GM21360 (cell line): ENCODE measurements around the gene C16orf78.
A peak's percentile ranks its signal among the peaks of the same experiment; 100 is the strongest.

Experiments
- ATAC-seq: cut with Tn5 transposase; IDR thresholded peaks from one replicate; pipeline ENCODE4 v1.9.1; 2021; ENCODE audit warnings: mild to moderate bottlenecking, moderate library complexity; ENCODE audit not compliant: unreplicated experiment

The C16orf78 gene

GRCh38 chr16:49427771-49428170 is 54.2 kb downstream of the C16orf78 start:
- ATAC-seq, result no peak

- no peak for ATAC-seq
These were observed 55.2 kb downstream of the C16orf78 start for GRCh38 chr16:49428808-49429207.

- no peak for ATAC-seq
These were observed 57.4 kb downstream of the C16orf78 start for GRCh38 chr16:49431040-49431439.

- no peak for ATAC-seq
These were observed 58.1 kb downstream of the C16orf78 start for GRCh38 chr16:49431591-49432290.

GRCh38 chr16:49434733-49435132 is 61.1 kb downstream of the C16orf78 start:
- ATAC-seq, result no peak

- ATAC-seq, result no peak
These were observed 62.6 kb downstream of the C16orf78 start for GRCh38 chr16:49436181-49436580.

- ATAC-seq, result no peak
These were observed 63.7 kb downstream of the C16orf78 start for GRCh38 chr16:49437344-49437743.

GRCh38 chr16:49439050-49439449 is 65.4 kb downstream of the C16orf78 start:
- no peak for ATAC-seq

GRCh38 chr16:49439676-49440075 is 66.1 kb downstream of the C16orf78 start:
- no peak for ATAC-seq

- no peak for ATAC-seq
These were observed 66.8 kb downstream of the C16orf78 start for GRCh38 chr16:49440156-49441065.

- peak; percentile 89 for ATAC-seq
These were observed 67.8 kb downstream of the C16orf78 start for GRCh38 chr16:49441366-49441780.

GRCh38 chr16:49442805-49443204 is 69.2 kb downstream of the C16orf78 start:
- no peak for ATAC-seq

GRCh38 chr16:49443576-49443975 is 70.0 kb downstream of the C16orf78 start:
- no peak for ATAC-seq

- no peak for ATAC-seq
These were observed 73.2 kb downstream of the C16orf78 start for GRCh38 chr16:49446805-49447204.
